Prostate gland (tissue), 2 donors: ENCODE results near the gene PLCD3.

Experiments used
- CTCF ChIP-seq, 4 experiments: fragments of 200-600 bp in 2 of 4; fragments of 450-650 bp in 2 of 4; sonication (generic) in 2 of 4; IDR thresholded peaks; 1 replicate in 3 of 4; 2 replicates in 1 of 4; pipeline ENCODE4 v1.5.1; 2016 to 2019; ENCODE audit warnings: antibody characterized with exemption in 4 of 4, mild to moderate bottlenecking in 2 of 4, moderate library complexity in 2 of 4
- POLR2A ChIP-seq: fragments of 450-650 bp; IDR thresholded peaks from one replicate; pipeline ENCODE4 v1.6.1; 2016; ENCODE audit warnings: antibody characterized with exemption, mild to moderate bottlenecking
- POLR2AphosphoS5 ChIP-seq: sonication (generic); formaldehyde crosslinking; IDR thresholded peaks from one replicate; pipeline ENCODE4 v1.6.1; 2017; ENCODE audit warnings: antibody characterized with exemption

- TF ChIP-seq POLR2A: no peak
- TF ChIP-seq CTCF (IDR thresholded peaks at IDR 0.05): no peak
- TF ChIP-seq POLR2AphosphoS5: no peak
Measured at GRCh38 chr17:45091778-45092425, 40.4 kb downstream of the PLCD3 start.
